LNCaP clone FGC (cell line): ENCODE data around the gene TRPM6.

Source experiments
- DNase-seq: peaks from one replicate; pipeline ENCODE4 v3.0.0-alpha.2; 2011; ENCODE audit warnings: low read depth
- H3K4me3 ChIP-seq: 2 replicates; pipeline ENCODE4 v1.5.1; 2011; ENCODE audit warnings: mild to moderate bottlenecking, low read depth, low read length, control low read depth
- TF ChIP-seq, protein P1 (sequence below): IDR thresholded peaks from 2 replicates; pipeline ENCODE4 v1.5.1; 2012; ENCODE audit warnings: mild to moderate bottlenecking; ENCODE audit not compliant: control insufficient read depth, insufficient read depth; ENCODE audit errors: extremely low read depth

Gene TRPM6

DNA sequence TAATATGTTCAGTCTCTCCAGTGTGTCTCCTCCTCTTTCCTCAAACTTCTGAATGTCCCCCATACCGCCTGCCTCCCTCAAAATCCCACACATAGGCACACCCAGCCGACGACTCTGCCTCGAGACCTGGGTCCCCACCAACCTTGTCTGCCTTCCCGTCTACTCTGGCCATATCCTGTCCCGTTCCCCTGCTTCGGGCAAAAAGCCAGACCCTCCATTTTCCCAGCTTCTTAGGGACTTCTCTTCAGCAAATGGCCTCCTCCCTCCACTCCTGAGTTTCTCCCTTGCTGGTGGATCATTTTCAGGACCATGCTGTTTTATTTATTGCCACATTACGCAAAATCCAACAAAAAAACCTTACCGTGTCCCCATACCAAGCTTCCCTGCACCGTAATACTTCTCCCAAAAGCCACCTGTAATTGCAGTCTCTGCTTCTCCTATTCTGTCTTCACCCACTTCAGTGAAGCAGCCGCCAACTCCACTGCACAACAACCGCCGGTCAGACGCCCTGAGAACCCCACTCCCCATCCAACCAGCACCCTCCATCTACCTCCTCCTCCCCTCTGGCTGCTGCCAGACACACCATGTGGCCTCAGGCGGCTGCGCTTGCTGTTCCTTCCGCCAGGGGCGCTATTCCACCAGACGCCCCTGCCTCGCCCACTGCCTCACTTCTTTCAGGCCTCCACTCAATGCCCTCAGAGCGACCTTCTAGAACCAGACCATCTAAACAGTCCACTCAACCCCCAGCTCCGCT is 117.0 kb downstream of the TRPM6 start:
- no peak for DNase-seq
- no peak overlapping the region for H3K4me3 ChIP-seq

GRCh38 chr9:74765481-74765971 is 122.2 kb downstream of the TRPM6 start:
- no peak overlapping the region for H3K4me3 ChIP-seq
- DNase-seq, result no peak
- TF ChIP-seq, protein P1, sequence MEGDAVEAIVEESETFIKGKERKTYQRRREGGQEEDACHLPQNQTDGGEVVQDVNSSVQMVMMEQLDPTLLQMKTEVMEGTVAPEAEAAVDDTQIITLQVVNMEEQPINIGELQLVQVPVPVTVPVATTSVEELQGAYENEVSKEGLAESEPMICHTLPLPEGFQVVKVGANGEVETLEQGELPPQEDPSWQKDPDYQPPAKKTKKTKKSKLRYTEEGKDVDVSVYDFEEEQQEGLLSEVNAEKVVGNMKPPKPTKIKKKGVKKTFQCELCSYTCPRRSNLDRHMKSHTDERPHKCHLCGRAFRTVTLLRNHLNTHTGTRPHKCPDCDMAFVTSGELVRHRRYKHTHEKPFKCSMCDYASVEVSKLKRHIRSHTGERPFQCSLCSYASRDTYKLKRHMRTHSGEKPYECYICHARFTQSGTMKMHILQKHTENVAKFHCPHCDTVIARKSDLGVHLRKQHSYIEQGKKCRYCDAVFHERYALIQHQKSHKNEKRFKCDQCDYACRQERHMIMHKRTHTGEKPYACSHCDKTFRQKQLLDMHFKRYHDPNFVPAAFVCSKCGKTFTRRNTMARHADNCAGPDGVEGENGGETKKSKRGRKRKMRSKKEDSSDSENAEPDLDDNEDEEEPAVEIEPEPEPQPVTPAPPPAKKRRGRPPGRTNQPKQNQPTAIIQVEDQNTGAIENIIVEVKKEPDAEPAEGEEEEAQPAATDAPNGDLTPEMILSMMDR, result no peak

More for the DNA sequence above, 117.0 kb downstream of the TRPM6 start:
- TF ChIP-seq, protein P1, result peak; percentile 73

GRCh38 chr9:74762950-74763349 is 124.8 kb downstream of the TRPM6 start:
- no peak overlapping the region for H3K4me3 ChIP-seq
- TF ChIP-seq, protein P1, result no peak
- DNase-seq, result no peak

DNA sequence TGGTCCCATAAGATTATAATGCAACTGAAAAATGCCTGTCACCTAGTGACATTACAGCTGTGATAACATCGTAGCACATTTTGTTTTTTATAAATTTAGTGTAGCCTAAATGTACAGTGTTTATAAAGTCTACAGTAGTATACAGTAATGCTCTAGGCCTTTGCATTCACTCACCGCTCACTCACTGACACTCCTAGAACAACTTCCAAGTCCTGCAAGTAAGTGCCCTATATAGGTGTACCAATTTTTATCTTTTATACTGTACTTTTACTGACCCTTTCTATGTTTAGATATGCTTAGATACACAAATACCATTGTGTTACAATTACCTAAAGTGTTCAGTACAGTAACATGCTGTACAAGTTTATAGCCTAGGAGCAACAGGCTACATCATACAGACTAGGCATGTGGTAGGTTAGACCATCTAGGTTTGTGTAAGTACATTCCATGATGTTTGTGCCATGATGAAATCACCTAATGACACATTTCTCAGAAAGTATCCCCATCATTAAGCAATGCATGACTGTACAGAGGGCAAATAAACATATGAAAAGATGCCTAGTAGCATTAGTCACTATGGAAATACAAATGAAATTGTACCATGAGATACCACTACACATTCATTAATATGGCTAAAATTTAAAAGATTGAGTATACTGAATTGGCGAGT is 127.6 kb downstream of the TRPM6 start:
- TF ChIP-seq, protein P1, result no peak
- H3K4me3 ChIP-seq, result no peak overlapping the region
- no peak for DNase-seq

DNA sequence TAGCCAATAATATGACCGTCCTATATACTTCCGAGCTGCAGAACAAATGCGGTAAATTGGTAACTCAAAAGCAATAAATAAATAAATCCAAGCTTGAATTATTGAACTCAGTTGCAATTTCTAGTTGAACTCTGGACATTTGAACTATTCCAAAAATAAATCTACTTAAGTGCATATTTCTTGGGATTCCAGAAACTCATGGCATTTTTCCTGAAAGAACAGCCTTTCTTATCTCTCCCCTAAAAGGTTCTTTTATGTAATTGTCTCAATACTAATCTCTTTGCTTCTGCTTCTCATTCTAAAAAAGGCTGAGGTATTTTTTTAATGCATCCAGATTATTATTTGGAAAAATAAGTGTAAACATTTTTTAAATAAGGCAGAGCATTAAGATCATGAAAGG is 131.7 kb downstream of the TRPM6 start:
- no peak overlapping the region for H3K4me3 ChIP-seq
- no peak for DNase-seq
- TF ChIP-seq, protein P1, result no peak

- no peak for DNase-seq
- H3K4me3 ChIP-seq, result no peak overlapping the region
- TF ChIP-seq, protein P1, result no peak
These were observed 132.4 kb downstream of the TRPM6 start for GRCh38 chr9:74755355-74755754.
